GM12891 (cell line): ENCODE data around the gene GLRX3.

ENCODE experiments used
- DNase-seq: peaks from one replicate; pipeline ENCODE4 v3.0.0; 2011; ENCODE audit warnings: low spot score; ENCODE audit not compliant: insufficient read length
- FAIRE-seq: peaks from 2 replicates; lab custom pipeline; 2011; peaks lifted over from hg19 to GRCh38; lab: Jason Lieb, UNC
- PAX5 ChIP-seq: IDR thresholded peaks from 2 replicates; pipeline ENCODE4 v1.6.1; 2011; ENCODE audit warnings: low read length, moderate library complexity, mild to moderate bottlenecking; ENCODE audit not compliant: insufficient read depth, severe bottlenecking
- POLR2A ChIP-seq: IDR thresholded peaks from 2 replicates; pipeline ENCODE4 v1.6.1; 2011; ENCODE audit warnings: low read depth, low read length, control low read depth
- POLR2AphosphoS5 ChIP-seq: IDR thresholded peaks from 2 replicates; pipeline ENCODE4 v1.6.1; 2011; ENCODE audit warnings: low read depth, low read length, control low read depth
- POU2F2 ChIP-seq: IDR thresholded peaks from 2 replicates; pipeline ENCODE4 v1.6.1; 2011; ENCODE audit warnings: low read depth, mild to moderate bottlenecking, control low read depth, low read length, moderate library complexity
- SPI1 ChIP-seq: IDR thresholded peaks from 2 replicates; pipeline ENCODE4 v1.6.1; 2011; ENCODE audit warnings: low read depth, low read length, control low read depth
- TAF1 ChIP-seq: IDR thresholded peaks from 2 replicates; pipeline ENCODE4 v1.6.1; 2011; ENCODE audit warnings: low read depth, low read length, control low read depth

The GLRX3 gene

GRCh38 chr10:130137659-130138478 lies 1.7 kb downstream of the GLRX3 start:
- no peak for DNase-seq
- TF ChIP-seq POLR2A (no peak), PAX5 (no peak), TAF1 (no peak), POLR2AphosphoS5 (no peak), SPI1 (no peak), POU2F2 (no peak)
- FAIRE-seq = no peak

- DNase-seq (no peak), FAIRE-seq (no peak)
- TF ChIP-seq PAX5 (no peak), TAF1 (no peak), POU2F2 (no peak), POLR2A (no peak), SPI1 (no peak), POLR2AphosphoS5 (no peak)
These were observed 2.3 kb downstream of the GLRX3 start for GRCh38 chr10:130138479-130138866.

GRCh38 chr10:130140425-130140824 lies 4.2 kb downstream of the GLRX3 start:
- TF ChIP-seq POLR2A = no peak
- TF ChIP-seq SPI1 = no peak
- no peak for TF ChIP-seq POLR2AphosphoS5
- TF ChIP-seq PAX5 = no peak
- TF ChIP-seq POU2F2 = no peak
- TF ChIP-seq TAF1 = no peak
- FAIRE-seq (no peak), DNase-seq (no peak)

- no peak for FAIRE-seq
- DNase-seq = no peak
These were observed 4.8 kb downstream of the GLRX3 start for GRCh38 chr10:130141038-130141437.

GRCh38 chr10:130141460-130141859 lies 5.3 kb downstream of the GLRX3 start:
- DNase-seq (no peak), FAIRE-seq (no peak)
- TF ChIP-seq SPI1 (no peak), POLR2AphosphoS5 (no peak), POU2F2 (no peak), POLR2A (no peak), PAX5 (no peak), TAF1 (no peak)

More at GRCh38 chr10:130141038-130141437, 4.8 kb downstream of the GLRX3 start:
- TF ChIP-seq POLR2AphosphoS5 (no peak), PAX5 (no peak), POU2F2 (no peak), TAF1 (no peak), POLR2A (no peak), SPI1 (no peak)

- peak; percentile 94 for TF ChIP-seq POU2F2
- no peak for TF ChIP-seq TAF1
- FAIRE-seq = peak; percentile 95
These were observed 5.7 kb downstream of the GLRX3 start for GRCh38 chr10:130141878-130142277.

GRCh38 chr10:130146042-130146441 lies 9.9 kb downstream of the GLRX3 start:
- peak; percentile 61 for FAIRE-seq
- no peak for DNase-seq
- TF ChIP-seq TAF1 (no peak), POLR2AphosphoS5 (no peak), PAX5 (no peak), SPI1 (no peak)

More at GRCh38 chr10:130141878-130142277, 5.7 kb downstream of the GLRX3 start:
- no peak for DNase-seq

- TF ChIP-seq SPI1 (no peak), POLR2A (no peak), POU2F2 (no peak), PAX5 (no peak), TAF1 (no peak), POLR2AphosphoS5 (no peak)
- no peak for FAIRE-seq
These were observed 23.1 kb downstream of the GLRX3 start for GRCh38 chr10:130159192-130159794.

DNA sequence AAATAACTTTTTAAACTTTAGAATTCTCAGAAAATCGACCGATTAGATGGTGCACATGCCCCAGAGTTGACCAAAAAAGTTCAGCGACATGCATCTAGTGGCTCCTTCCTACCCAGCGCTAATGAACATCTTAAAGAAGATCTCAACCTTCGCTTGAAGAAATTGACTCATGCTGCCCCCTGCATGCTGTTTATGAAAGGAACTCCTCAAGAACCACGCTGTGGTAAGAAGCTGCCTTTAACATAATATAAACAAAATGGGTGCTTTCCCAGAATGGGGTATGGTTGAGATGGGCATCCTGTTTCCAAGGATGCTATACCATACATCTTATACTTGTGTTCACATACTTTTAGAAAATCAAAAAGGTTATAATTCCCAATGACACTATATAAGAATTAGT lies 24.6 kb downstream of the GLRX3 start:
- no peak for FAIRE-seq
- TF ChIP-seq PAX5 = no peak
- no peak for TF ChIP-seq SPI1
- TF ChIP-seq POLR2A = no peak
- TF ChIP-seq POLR2AphosphoS5 = no peak
- TF ChIP-seq TAF1 = no peak
- no peak for TF ChIP-seq POU2F2

More at GRCh38 chr10:130159192-130159794, 23.1 kb downstream of the GLRX3 start:
- no peak for DNase-seq

DNA sequence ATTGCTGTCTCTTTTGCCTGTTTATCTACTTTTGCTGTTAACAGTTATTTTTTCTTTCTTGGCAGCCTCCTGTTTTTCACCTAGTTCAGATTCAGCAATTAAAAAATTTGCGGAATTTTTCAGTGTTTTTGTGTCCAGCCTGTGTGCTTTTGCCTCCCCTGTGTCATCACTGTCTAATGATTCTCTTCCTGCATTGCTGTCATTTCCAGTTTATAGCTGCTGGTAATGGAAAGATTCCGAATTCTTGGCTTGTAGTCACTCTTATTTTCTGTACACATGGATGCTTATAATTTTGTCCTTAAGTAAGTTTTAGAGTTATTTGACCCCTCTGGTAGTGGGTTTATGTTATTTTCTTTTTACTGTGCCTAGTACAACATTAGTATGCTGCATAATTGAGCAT lies 25.1 kb downstream of the GLRX3 start:
- no peak for TF ChIP-seq POLR2A
- no peak for TF ChIP-seq TAF1
- TF ChIP-seq POLR2AphosphoS5 = no peak
- TF ChIP-seq PAX5 = no peak
- no peak for TF ChIP-seq SPI1
- no peak for TF ChIP-seq POU2F2
- no peak for FAIRE-seq
- no peak for DNase-seq

More for the DNA sequence above, 24.6 kb downstream of the GLRX3 start:
- no peak for DNase-seq
